IPS-11a (cell line): ENCODE data around the gene DDC.
"Not testable (repeated sequence)": the region's sequence is repeated elsewhere in the genome, so short reads cannot be mapped to it uniquely, and the experiment has no call there.

ENCODE experiments used
- H3K4me3 ChIP-seq: one replicate; pipeline ENCODE4 v1.5.1; 2013; ENCODE audit warnings: low read depth, low read length, control low read depth

Gene DDC

DNA sequence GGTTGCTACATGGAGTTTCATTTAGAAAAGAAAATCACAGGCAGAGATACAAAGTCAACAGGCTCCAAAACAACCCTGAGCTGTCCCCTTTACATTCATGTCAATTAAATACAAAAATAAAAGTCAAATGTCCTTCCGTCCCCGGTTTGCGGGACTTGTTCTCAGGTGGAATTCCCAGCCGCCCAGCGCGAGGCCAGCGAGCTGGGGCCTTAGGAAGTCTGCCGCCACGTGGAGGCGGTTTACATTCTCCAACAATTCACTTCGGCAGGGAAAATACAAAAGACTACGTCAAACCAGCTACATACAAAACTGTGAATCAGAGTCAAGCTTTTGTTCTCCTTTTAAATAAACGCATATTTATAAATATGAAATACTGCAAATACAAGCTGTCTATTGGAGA is 25.3 kb upstream of the DDC start:
- no peak overlapping the region for H3K4me3 ChIP-seq

DNA sequence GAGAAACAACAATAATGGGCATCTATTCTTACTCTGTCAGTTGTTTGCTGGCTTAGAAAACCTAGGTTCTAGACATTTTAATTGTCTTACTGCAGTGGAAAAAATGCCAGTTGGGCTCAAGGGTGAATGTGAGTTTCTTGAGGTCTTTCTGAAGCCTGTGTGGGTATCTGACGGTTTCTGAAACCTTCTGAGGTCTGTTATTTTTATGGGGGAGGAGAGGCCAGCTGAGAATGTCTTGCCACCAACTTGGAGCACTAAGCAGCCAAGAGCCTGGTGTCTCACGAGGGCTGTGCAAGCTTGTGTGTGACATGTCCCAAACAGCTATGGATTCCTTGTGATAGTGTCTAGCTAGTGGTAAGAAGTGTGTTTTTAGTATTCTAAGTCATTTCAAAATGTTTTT is 24.2 kb upstream of the DDC start:
- no peak overlapping the region for H3K4me3 ChIP-seq

DNA sequence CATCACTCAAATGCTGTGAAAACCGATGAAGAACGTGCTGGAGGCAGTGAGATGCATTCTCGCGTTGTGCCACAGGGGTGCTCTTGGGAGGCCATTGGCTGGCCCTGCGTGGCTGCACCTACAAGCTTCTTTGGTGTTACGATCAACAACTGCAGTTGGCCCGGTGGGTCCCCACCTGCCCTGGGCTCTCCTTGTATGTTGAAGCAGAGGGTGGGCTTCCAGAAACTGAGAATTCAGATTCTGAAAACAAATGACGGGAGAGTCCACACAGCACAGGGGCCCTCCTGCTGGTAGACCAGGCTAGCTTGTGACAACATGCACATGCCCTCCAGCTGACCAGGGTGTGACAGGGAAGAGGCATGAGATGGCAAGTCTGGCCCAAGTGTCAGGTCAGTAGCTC is 23.7 kb upstream of the DDC start:
- H3K4me3 ChIP-seq: no peak overlapping the region

DNA sequence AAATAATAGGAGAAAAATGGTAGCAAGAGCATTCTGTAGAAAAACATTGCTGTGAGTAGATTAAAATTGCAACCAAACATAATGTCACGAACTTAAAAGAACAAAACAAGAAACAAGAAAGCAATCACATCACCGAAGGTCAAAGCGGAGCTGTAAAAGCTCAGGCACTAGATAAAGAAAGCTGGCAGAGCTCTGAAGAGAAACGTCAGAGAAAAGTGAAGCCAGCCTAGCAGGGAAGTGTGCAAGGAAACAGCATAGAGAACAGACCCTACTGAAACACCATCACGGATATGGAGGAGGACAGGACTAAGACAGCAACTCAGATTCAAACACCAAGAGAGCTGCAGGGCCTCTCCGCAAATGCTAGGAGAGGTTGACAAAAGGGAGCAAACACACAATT is 22.5 kb upstream of the DDC start:
- H3K4me3 ChIP-seq: no peak overlapping the region

DNA sequence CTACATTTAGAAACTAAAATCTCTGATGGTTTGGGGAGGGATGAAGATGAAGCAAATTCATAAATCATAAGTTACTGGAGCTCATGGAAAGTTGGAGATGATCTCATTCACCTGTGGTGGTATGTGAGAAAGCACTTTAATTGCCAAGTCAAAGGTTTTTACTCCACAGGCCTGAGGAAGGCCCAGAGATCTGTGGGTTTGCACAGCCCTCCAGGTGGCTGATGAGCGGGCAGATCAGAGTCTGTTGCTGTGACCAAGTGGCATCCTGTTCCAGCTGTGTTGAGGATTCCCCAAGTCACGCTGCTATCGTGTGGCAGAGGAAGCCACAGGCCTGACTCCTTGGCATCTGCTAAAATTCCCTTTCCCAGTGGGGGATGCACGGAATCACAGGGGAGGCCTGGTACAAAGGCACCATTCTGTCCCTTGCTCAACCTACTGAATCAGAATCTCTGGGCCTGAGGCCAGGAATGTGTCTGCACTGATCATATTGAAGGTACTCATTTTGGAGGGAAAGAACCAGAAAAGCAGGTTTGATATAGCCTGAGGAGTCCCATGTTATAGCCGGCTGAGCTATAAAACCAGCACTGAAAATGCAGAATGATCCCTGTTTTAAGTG is 19.7 kb upstream of the DDC start:
- no peak overlapping the region for H3K4me3 ChIP-seq

DNA sequence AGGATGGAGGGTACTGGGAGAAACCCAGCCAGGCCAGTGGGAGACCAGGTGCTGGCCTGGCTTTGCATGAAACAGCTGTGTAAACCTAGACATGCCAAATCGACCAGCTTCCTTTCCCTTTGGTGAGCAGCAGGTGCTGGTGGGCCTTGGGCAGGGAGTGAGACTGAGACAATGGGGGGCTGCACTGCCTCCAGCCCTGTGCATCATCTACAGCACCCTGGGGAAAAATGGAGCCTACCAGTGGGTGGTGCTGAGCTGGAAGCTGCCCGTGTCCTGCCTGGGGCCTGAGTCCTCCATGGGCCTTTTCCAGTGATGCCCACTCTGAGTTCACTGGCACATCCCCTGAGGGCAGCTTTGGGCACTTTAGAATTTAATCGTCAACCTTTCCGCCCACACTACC is 19.2 kb upstream of the DDC start:
- H3K4me3 ChIP-seq: no peak overlapping the region

DNA sequence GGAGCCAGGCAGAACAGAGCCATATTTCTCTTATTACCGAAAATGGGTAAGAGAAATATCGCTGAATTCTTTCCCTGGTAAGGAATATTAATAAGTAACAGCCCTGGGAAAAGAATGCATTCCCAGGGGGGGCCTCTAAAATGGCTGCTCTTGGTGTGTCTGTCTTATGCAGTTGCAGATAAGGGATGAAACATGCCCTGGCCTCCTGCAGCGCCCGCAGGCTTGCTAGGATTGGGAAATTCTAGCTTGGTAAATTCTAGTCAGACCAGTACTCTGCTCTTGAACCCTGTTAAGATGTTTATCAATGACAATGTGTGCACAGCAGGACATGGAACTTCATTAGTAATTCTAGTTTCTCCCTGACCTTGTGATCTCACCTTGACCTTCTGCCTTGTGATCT is 18.1 kb upstream of the DDC start:
- not testable (repeated sequence) for H3K4me3 ChIP-seq

GRCh38 chr7:50582271-50582670 is 17.1 kb upstream of the DDC start:
- H3K4me3 ChIP-seq: not testable (repeated sequence)

DNA sequence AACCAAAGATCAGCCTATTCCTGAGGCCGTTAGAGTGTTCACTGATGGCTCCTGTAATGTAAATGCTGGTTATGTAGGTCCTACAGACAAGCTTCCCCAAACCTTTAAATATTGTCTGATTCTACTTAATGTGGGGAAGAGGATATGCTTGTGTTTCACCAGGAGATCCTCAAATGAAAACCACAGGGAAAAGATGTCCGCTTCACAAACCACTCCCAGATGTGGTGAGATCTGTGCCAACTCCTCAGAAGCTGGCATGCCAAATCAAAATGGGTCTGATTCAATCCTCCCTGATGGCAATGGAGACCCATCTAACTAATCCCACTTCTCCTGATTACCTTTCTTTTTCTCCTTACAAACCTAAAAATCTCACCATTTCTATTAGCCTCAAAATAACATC is 15.5 kb upstream of the DDC start:
- H3K4me3 ChIP-seq: not testable (repeated sequence)

DNA sequence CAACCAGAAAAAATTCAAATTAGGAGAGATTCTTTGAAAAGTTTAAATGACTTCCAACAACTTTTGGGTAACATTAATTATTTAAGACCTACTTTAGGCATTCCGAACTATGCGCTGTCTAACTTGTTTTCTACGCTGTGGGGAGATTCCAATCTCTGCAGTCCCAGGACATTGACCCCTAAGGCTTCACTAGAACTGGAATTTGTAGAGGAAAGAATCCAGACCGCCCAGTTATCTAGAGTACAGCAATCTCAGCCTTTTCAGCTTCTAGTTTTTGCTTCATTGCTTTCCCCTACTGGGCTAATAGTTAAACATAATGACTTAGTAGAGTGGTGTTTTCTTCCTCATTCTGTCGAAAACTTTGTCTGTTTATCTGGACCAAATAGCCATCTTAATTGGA is 14.9 kb upstream of the DDC start:
- H3K4me3 ChIP-seq: no peak overlapping the region

DNA sequence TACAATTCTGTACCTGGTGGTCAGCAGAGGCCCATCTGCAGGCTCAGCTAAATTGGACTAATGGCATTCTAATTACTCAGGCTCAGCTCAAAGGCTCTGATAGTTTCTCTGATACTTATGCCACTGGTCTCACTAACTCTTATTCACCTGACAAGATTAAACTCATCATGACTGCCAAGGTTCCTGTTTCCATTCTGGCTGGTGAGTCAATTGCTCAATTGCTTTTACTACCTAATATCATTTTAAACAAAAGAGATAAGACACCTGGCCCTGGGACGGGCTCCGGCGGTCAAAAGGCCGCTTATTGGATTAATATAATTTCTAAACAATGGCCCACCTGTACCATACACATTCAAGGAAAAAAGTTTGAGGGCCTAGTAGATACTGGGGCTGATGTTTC is 12.9 kb upstream of the DDC start:
- H3K4me3 ChIP-seq: not testable (repeated sequence)

DNA sequence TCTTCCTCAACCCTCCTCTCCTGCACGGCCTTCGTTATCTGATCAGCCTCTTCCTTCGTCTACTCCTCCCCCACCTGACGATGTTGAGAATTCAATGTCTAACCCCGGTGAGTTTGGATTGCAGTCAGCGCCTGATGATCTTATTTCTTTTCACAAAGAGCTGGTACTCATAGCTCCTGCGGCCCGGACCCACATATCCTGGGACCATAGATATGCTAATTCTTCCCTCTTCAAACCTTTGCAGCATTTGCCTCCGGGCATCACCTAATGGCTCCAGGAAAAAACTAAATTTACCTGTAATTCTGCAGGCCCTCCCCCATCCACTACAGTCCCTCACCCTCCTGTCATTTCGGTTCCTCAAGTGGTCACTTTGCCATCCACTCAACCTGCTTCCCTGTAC is 12.4 kb upstream of the DDC start:
- H3K4me3 ChIP-seq: no peak overlapping the region

DNA sequence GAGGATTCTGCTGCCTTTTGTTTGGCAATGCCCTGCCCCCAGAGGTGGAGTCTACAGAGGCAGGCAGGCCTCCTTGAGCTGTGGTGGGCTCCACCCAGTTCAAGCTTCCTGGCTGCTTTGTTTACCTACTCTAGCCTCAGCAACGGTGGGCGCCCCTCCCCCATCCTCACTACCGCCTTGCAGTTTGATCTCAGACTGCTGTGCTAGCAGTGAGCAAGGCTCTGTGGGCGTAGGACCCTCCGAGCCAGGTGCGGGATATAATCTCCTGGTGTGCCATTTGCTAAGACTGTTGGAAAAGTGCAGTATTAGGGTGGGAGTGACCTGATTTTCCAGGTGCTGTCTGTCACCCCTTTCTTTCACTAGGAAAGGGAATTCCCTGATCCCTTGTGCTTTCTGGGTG is 11.2 kb upstream of the DDC start:
- H3K4me3 ChIP-seq: not testable (repeated sequence)

- H3K4me3 ChIP-seq: no peak overlapping the region
Measured at GRCh38 chr7:50567715-50568261, 2.6 kb upstream of the DDC start.

DNA sequence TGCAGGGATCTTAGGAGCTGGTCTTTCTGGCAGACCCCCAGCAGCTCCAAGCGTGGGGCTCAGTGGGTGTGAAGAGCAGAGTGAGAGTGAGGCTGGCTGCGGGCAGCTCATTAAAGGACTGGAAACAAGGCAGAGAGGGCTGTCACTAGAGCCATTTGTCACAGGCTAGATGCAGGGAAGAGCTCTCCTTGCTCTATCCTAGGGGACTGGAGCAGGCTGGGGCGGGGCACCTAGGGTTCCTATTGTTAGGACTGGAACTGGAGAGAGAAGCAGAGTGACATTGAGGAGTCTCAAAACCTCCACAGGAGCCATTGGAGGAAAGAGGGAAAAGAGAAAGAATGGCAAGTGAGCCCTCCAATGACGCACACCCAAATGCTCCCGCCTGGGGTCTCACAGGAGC is 772 bp upstream of the DDC start:
- H3K4me3 ChIP-seq: no peak overlapping the region

- H3K4me3 ChIP-seq: no peak overlapping the region
Measured at GRCh38 chr7:50565559-50565916, 333 bp upstream of the DDC start.

DNA sequence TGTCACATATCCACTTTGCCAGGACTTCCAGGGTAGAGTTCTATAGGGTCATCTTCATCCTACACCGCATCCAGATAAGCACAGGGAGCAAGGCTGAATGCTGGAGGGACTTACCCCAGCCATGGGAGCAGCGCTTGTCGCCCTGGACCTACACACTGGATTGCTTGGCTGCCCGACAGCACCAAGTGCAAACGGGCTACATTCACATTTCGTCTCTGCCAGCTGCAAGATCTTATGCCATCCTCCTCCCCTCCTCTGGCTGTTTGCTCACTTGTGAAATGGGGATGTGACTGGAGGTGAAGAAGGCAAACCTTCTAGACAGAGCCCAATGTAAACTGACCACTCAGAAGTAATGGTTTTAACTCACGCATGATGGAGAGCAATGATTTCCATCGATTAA is 1.0 kb downstream of the DDC start:
- no peak overlapping the region for H3K4me3 ChIP-seq

DNA sequence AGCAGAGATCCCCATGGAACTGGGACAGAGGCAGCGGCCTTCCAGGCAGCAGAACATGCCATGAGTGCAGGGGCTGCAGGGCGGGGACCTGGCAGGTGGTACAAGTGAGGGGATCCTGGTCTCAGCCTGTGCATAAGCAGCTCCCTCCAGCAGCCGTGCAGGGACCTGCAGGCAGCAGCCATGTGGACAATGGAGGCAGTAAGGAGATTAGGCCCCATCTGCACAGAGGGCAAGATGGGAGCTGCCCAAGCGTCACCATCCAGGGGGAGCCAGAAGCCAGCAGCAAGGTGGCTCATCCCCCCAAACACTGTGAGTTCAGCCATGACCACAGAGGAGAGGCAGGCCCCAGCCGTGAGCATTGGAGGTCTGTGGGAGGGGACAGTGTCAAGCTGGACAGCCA is 3.1 kb downstream of the DDC start:
- no peak overlapping the region for H3K4me3 ChIP-seq

GRCh38 chr7:50560865-50561351 is 4.3 kb downstream of the DDC start:
- no peak overlapping the region for H3K4me3 ChIP-seq

GRCh38 chr7:50559881-50560280 is 5.3 kb downstream of the DDC start:
- no peak overlapping the region for H3K4me3 ChIP-seq

- H3K4me3 ChIP-seq: no peak overlapping the region
Measured at GRCh38 chr7:50558294-50559053, 6.7 kb downstream of the DDC start.

GRCh38 chr7:50557099-50557498 is 8.1 kb downstream of the DDC start:
- H3K4me3 ChIP-seq: no peak overlapping the region
